GM21576 (cell line): ENCODE data around the gene KRTAP5-10.
"Not testable (repeated sequence)": the region's sequence is repeated elsewhere in the genome, so short reads cannot be mapped to it uniquely, and the experiment has no call there.

ENCODE experiments used
- ATAC-seq: cut with Tn5 transposase; IDR thresholded peaks from one replicate; pipeline ENCODE4 v1.9.1; 2021; ENCODE audit warnings: mild to moderate bottlenecking, moderate library complexity; ENCODE audit not compliant: unreplicated experiment

Gene KRTAP5-10, protein sequence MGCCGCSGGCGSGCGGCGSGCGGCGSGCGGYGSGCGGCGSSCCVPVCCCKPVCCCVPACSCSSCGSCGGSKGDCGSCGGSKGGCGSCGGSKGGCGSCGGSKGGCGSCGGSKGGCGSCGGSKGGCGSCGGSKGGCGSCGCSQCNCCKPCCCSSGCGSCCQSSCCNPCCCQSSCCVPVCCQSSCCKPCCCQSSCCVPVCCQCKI

DNA sequence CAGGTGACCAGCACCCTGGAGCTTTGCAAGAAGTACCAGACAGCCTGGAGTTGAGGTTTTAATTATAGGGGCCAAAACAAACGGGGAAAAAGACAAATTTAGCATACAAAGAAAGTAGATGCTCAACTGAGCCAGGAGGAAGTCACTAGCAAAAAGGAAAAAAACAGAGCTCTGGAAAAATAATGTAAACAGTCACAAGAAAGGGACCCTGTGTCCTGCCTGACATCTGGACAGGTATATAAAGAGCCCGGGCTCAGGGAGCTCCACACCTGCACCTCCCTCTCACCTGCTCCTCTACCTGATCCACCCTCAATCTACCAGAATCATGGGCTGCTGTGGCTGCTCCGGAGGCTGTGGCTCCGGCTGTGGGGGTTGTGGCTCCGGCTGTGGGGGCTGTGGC is at the start of gene KRTAP5-10:
Gene KRTAP5-10 (plus strand): TSS at position 301 of the 400 bp plus-strand sequence. CDS start 25 bp downstream, at position 326.
- no peak for ATAC-seq

- no peak for ATAC-seq
Measured at GRCh38 chr11:71518506-71519471, 46.6 kb upstream of the KRTAP5-10 start.

DNA sequence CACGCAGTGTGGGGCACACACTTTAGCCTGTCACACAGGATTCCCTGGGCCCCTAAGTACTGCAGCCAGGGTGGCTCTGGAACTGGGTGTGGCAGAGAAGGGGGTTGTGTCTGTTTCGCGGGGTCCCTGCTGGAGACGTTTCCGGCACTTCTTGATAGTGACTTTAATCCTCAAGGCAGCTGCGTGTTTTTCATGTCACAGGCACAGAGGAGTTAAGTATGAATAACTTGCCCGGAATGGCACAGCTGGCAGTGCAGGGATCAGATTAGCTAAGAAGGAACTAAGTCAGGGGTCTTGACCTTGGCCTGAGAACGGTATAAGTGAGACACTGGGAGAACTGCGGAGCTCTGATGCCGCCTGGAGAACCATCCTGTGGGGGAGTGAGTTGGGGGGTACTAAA is 45.8 kb upstream of the KRTAP5-10 start:
- no peak for ATAC-seq

DNA sequence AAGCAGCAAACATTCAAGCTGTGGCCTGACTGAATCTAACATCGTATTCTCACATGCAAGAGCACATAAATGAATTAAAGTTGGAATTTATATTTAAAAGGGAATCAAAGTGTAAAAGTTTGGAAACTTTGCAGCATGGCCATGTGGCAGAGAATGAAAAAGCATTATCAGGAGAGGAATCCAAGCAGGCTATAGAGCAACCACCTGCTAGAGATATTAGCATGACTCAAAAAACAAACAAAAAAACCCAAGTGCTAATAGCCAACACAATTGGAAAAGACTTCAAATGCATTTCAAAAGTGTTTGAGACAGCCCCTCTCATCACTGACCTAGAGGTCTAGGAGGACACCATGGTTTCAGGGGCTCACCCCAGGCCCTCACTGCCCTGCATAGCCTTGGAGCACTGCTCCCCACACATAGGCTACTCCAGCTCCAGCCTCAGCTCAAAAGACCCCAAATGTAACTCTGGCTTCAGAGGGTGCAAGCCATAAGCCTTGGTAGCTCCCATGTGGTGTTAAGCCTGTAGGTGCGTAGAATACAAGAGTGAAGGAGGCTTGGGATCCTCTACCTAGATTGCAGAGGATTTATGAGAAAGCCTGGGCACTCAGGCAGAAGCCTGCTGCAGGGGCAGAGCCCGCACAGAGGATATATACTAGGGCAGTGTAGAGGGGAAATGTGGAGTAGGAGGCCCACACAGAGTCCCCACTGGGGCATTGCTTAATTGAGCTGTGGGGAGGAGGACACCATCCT is 40.0 kb upstream of the KRTAP5-10 start:
- no peak for ATAC-seq

DNA sequence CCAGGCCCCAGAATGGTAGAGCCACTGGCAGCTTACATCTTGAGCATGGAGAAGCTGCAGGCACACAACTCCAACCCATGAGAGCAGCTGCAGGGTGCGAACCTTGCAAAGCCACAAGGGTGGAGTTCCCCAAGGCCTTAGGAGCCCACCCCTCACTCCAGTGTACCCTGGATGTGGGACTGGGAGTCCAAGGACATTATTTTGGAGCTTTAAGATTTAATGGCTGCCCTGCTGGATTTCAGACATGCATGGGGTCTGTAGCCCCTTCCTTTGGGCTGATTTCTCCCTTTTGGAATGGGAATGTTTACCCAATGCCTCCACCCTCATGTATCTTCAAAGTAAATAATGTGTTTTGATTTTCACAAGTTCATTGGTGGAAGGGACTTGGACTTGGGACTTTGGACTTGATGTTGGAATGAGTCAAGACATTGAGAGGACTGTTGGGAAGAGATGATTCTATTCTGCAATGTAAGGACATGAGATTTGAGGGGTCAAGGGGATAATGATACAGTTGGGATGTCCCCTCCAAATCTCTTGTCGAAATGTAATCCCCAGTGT is 39.3 kb upstream of the KRTAP5-10 start:
- no peak for ATAC-seq

DNA sequence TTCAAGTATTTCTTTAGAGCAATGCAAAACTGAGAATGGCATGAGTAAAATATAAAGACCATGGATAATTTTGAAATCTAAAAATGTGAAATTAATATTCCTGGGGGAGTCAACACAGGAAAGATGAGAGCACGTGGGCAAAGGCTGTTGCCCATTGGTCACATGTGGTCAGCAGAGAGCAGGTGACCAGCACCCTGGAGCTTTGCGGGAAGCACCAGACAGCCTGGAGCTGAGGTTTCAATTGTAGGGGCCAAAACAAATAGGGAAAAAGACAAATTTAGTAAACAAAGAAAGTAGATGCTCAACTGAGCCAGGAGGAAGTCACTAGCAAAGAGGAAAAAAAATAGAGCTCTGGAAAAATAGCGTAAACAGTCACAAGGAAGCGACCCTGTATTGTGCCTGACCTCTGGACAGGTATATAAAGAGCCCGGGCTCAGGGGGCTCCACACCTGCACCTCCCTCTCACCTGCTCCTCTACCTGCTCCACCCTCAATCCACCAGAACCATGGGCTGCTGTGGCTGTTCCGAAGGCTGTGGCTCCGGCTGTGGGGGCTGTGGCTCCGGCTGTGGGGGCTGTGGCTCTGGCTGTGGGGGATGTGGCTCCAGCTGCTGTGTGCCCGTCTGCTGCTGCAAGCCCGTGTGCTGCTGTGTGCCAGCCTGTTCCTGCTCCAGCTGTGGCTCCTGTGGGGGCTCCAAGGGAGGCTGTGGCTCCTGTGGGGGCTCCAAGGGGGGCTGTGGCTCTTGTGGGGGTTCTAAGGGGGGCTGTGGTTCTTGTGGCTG is 38.4 kb upstream of the KRTAP5-10 start, which contains the start of gene KRTAP5-7:
Gene KRTAP5-7 (plus strand): TSS at position 472 of the 780 bp plus-strand sequence. CDS start 34 bp downstream, at position 506.
- not testable (repeated sequence) for ATAC-seq

DNA sequence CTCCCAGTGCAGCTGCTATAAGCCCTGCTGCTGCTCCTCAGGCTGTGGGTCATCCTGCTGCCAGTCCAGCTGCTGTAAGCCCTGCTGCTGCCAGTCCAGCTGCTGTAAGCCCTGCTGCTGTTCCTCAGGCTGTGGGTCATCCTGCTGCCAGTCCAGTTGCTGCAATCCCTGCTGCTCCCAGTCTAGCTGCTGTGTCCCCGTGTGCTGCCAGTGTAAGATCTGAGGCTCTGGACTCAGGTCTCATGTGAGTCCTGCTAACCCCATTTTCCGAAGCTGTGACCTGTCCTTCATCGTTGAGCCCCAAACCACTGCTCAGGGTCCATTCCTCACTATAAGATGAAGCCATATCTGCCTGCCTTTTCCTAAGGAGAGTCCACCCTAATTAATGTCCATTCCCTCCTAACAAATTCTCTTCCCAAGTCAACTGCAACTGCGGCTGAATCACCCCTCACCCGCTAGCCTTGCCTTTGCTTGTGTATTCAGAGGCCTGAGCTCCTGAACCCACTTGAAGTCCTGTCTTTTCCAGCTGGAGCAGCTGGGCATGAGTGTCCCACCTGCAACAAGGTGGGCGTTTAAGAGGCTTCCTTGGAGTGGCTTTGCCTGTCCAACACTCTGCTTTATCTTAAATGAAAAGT is 37.7 kb upstream of the KRTAP5-10 start:
- no peak for ATAC-seq

- ATAC-seq: no peak
Measured at GRCh38 chr11:71530602-71531001, 34.8 kb upstream of the KRTAP5-10 start.

DNA sequence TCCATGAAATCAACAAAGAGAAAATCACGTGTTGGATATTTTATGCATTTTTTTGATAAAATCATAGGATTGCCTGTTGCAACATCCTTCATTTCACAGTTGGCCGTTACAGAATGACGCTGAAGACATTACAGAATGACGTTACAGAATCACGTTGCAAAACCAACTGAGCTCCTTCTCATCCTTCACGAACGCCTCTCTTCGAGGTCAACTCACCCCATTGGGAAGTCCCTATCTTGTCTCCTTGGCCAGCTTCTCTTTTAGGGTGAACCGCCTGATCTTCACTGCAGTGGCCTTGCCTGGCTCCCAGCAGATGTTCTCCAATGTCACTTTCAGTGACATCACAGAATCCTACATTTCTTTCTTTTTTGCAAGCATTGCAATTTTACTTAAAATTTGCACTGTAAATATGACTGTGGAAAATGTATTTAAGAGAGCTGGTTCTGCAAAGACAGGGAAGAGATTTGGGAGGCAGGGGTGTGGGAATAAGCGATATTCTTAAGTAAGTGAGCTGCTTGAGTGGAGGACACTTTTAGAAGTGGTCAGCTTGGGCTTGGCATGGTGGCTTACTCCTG is 33.2 kb upstream of the KRTAP5-10 start:
- ATAC-seq: no peak

DNA sequence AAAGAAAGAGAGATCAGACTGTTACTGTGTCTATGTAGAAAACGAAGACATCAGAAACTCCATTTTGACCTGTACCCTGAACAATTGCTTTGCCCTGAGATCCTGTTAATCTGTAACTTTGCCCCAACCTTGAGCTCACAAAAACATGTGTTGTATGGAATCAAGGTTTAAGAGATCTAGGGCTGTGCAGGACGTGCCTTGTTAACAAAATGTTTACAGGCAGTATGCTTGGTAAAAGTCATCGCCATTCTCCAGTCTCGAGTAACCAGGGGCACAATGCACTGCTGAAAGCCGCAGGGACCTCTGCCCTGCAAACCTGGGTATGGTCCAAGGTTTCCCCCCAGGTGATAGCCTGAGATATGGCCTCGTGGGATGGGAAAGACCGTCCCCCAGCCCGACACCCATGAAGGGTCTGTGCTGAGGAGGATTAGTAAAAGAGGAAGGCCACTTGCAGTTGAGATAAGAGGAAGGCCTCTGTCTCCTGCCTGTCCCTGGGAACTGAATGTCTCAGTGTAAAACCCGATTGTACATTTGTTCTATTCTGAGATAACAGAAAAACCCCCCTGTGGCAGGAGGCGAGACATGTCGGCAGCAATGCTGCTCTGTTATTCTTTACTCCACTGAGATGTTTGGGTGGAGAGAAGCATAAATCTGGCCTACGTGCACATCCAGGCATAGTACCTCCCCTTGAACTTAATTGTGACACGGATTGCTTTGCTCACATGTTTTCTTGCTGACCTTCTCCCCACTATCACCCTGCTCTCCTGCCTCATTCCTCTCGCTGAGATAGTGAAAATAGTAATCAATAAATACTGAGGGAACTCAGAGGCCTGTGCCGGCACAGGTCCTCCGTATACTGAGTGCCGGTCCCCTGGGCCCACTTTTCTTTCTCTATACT is 30.4 kb upstream of the KRTAP5-10 start:
- not testable (repeated sequence) for ATAC-seq

DNA sequence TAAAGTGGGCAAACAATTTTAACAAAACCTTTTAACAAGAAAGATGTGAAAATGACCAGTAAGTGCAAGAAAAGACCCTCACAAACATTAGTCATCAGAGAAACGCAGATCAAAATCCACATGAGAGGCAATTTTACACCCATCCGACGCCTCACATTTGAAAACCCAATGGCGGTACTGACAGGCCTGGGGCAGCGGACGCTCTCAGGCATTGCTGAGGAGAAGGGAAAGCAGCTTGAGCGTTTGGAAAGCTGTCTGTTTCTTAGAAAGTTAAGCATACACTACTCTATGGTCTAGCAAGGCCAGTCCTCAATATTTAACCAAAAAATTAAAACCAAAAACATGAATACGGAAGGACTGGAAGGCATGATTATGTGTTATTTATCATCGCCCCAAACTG is 29.5 kb upstream of the KRTAP5-10 start:
- ATAC-seq: no peak

- ATAC-seq: no peak
Measured at GRCh38 chr11:71537537-71537936, 27.8 kb upstream of the KRTAP5-10 start.

- not testable (repeated sequence) for ATAC-seq
Measured at GRCh38 chr11:71537977-71538665, 27.2 kb upstream of the KRTAP5-10 start, which contains the start of gene KRTAP5-8. Gene KRTAP5-8 (plus strand): TSS chr11:71538025. CDS start chr11:71538056, 31 bp downstream.

DNA sequence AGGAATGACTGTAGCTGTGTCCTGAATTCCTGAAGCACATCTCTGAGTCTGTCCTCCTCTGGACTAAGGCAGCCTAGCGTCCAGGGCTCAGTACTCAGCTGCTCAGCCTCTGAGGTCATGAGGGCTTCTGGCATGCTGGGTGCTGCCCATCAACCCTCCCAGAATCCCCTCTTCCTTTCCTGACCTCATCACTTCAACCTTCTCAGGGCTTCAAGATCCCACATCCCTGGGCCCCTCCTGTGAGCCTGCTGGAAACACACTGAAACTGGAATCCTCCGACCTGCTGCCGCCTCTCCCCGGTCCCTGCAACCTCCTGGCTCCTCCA is 26.7 kb upstream of the KRTAP5-10 start:
- no peak for ATAC-seq

- ATAC-seq: no peak
Measured at GRCh38 chr11:71539017-71539416, 26.3 kb upstream of the KRTAP5-10 start.

DNA sequence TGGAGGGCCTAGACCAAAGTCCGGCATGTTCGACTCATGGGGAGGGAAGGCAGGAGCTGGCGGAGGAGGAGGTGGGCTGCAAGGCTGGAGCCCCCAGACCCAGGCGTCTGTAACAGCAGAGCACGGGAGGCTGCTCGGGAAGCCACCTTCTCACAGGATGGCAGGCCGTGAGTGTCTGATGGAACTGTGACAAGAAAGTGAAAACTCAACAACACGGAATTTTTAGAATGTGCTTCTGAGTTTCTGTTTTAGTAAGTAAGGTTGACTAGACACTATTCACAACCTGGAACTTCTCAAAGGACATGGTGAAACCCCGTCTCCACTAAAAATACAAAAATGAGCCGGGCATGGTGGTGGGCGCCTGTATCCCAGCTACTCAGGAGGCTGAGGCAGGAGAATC is 25.4 kb upstream of the KRTAP5-10 start:
- ATAC-seq: not testable (repeated sequence)

GRCh38 chr11:71540521-71541304 is 24.6 kb upstream of the KRTAP5-10 start:
- ATAC-seq: peak; percentile 49
